Neural cell (in vitro differentiated cells): ENCODE measurements around the gene KRT38. TPM values are rescaled to one million over a fixed set of nuclear protein-coding genes. Genes with fewer than 3 reads are reported as not detected.
"Not testable (repeated sequence)": the region's sequence is repeated elsewhere in the genome, so short reads cannot be mapped to it uniquely, and the experiment has no call there.

Source experiments
- H2AFZ ChIP-seq: fragments of 200-600, 300-800 bp; sonication (generic), shearing (Covaris generic); 2 replicates; pipeline ENCODE4 v1.6.0; 2014; ENCODE audit warnings: low read depth, mild to moderate bottlenecking, antibody characterized with exemption, low read length, moderate library complexity
- H3F3A ChIP-seq: fragments of 200-600 bp; shearing (Covaris generic); 2 replicates; pipeline ENCODE4 v1.6.1; 2016; ENCODE audit warnings: mild to moderate bottlenecking, moderate library complexity, mixed read lengths, antibody characterized with exemption, low read length; ENCODE audit not compliant: insufficient read depth, poor library complexity, severe bottlenecking
- H3K27ac ChIP-seq: fragments of 200-600, 300-800 bp; sonication (generic), shearing (Covaris generic); 2 replicates; pipeline ENCODE4 v1.5.1; 2014; ENCODE audit warnings: mild to moderate bottlenecking, low read length, moderate library complexity
- H3K27me3 ChIP-seq: fragments of 300-800, 200-600 bp; sonication (generic), shearing (Covaris generic); 2 replicates; pipeline ENCODE4 v1.6.0; 2014; ENCODE audit warnings: mild to moderate bottlenecking, low read depth, low read length, moderate library complexity; ENCODE audit not compliant: insufficient read depth
- H3K36me3 ChIP-seq: fragments of 300-800, 200-600 bp; sonication (generic), shearing (Covaris generic); 2 replicates; pipeline ENCODE4 v1.5.1; 2014; ENCODE audit warnings: mild to moderate bottlenecking, antibody characterized with exemption, low read length, moderate library complexity; ENCODE audit not compliant: insufficient read depth
- H3K4me2 ChIP-seq: fragments of 300-800, 200-600 bp; sonication (generic), shearing (Covaris generic); 2 replicates; pipeline ENCODE4 v1.6.0; 2014; ENCODE audit warnings: mild to moderate bottlenecking, low read length
- H3K4me3 ChIP-seq: fragments of 300-800, 200-600 bp; sonication (generic), shearing (Covaris generic); 2 replicates; pipeline ENCODE4 v1.5.1; 2014; ENCODE audit warnings: mild to moderate bottlenecking, low read length, moderate library complexity
- H3K79me2 ChIP-seq: fragments of 200-600 bp; shearing (Covaris generic); replicated peaks from 2 replicates; pipeline ENCODE4 v1.6.0; 2014; ENCODE audit warnings: mild to moderate bottlenecking, low read length, moderate library complexity; ENCODE audit not compliant: insufficient read depth
- H3K9ac ChIP-seq: fragments of 300-800, 200-600 bp; sonication (generic), shearing (Covaris generic); 2 replicates; pipeline ENCODE4 v1.6.1; 2016; ENCODE audit warnings: mild to moderate bottlenecking, low read length, mixed read lengths
- H3K9me2 ChIP-seq: fragments of 200-600 bp; shearing (Covaris generic); 2 replicates; pipeline ENCODE4 v1.6.1; 2016; ENCODE audit warnings: mild to moderate bottlenecking, low read length, mixed read lengths; ENCODE audit not compliant: insufficient read depth
- H3K9me3 ChIP-seq: fragments of 200-600, 300-800 bp; sonication (generic), shearing (Covaris generic); 2 replicates; pipeline ENCODE4 v1.6.1; 2016; ENCODE audit warnings: mild to moderate bottlenecking, mixed run types, low read length, moderate library complexity, mixed read lengths
- H4K20me1 ChIP-seq: fragments of 200-600 bp; shearing (Covaris generic); 2 replicates; pipeline ENCODE4 v1.6.1; 2016; ENCODE audit warnings: mild to moderate bottlenecking, mixed run types; ENCODE audit not compliant: insufficient read depth
- EP300 ChIP-seq: fragments of 450-650 bp; conservative IDR thresholded peaks from 2 replicates; pipeline ENCODE4 v1.6.1; 2014; ENCODE audit warnings: antibody characterized with exemption, mild to moderate bottlenecking, moderate library complexity; ENCODE audit not compliant: poor library complexity, severe bottlenecking
- EZH2 ChIP-seq: fragments of 200-600, 300-800 bp; shearing (Covaris generic), sonication (generic); IDR thresholded peaks from 2 replicates; pipeline ENCODE4 v1.6.1; 2014; ENCODE audit warnings: antibody characterized with exemption, low read length, borderline replicate concordance, mild to moderate bottlenecking; ENCODE audit not compliant: insufficient read depth, poor library complexity, severe bottlenecking
- MXI1 ChIP-seq: fragments of 450-650 bp; conservative IDR thresholded peaks from 2 replicates; pipeline ENCODE4 v1.6.1; 2014; ENCODE audit warnings: antibody characterized with exemption, mild to moderate bottlenecking; ENCODE audit not compliant: poor library complexity, severe bottlenecking
- POLR2AphosphoS5 ChIP-seq: IDR thresholded peaks from 2 replicates; pipeline ENCODE4 v1.6.1; 2012
- RAD21 ChIP-seq: fragments of 450-650 bp; conservative IDR thresholded peaks from 2 replicates; pipeline ENCODE4 v1.6.1; 2014; ENCODE audit warnings: antibody characterized with exemption, mild to moderate bottlenecking, moderate library complexity
- SMC3 ChIP-seq: fragments of 450-650 bp; conservative IDR thresholded peaks from 2 replicates; pipeline ENCODE4 v1.6.1; 2014; ENCODE audit warnings: antibody characterized with exemption, mild to moderate bottlenecking, moderate library complexity; ENCODE audit not compliant: poor library complexity
- TAF1 ChIP-seq: IDR thresholded peaks from 2 replicates; pipeline ENCODE4 v1.6.1; 2012; ENCODE audit warnings: low read depth
- polyA plus RNA-seq: library from polyadenylated mRNA; depleted of rRNA; stranded (reverse); fragments of >200 nt; gene quantifications from 2 replicates; pipeline ENCODE4 v1.2.3, GENCODE V29; 2014
- TF ChIP-seq, protein P1 (sequence below): fragments of 450-650 bp; IDR thresholded peaks from 2 replicates; pipeline ENCODE4 v1.5.1; 2014; ENCODE audit warnings: antibody characterized with exemption, mild to moderate bottlenecking, moderate library complexity; ENCODE audit not compliant: poor library complexity, severe bottlenecking
- TF ChIP-seq, protein P2 (sequence below): IDR thresholded peaks from 2 replicates; pipeline ENCODE4 v1.6.1; 2012; ENCODE audit warnings: borderline replicate concordance

KRT38 gene
- polyA plus RNA-seq, 1 donor from 2014 or later: not detected

DNA sequence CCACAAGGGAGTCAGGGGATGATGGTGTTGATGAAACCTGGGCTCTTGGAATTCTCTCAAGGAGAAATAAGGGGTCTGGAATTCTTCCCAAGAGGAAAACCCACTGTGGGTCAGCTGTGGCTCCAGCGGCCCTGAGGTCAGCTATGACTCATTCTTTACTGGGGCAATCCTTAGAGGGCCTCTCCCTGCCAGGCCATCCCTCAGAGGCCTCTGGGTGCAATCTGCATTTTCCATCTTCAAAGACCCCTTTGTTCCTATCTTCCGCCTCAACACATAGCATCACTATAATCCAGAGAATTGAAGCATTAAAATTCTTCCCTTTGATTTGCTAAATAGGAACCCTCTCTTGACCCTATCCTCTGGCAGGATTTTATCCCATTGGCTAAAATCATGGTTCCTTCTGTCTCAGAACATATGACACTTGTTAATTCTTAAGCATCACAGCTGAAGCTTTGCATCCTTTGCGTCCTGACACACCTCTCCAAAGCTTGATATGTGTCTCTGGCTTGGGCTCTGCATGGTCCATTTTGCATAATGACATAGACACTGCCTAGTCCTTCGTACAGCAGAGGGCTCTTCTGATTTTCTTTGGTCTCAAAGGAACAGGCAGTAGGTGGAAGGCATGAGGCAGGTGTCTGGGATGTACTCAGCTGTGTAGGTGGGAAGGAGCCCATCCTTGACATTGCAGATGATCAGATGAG, 12.0 kb downstream of the KRT38 start:
- TF ChIP-seq TAF1 (no peak), EZH2 (no peak)
- H3F3A ChIP-seq: no peaks in the 10 kb centered on the region

DNA sequence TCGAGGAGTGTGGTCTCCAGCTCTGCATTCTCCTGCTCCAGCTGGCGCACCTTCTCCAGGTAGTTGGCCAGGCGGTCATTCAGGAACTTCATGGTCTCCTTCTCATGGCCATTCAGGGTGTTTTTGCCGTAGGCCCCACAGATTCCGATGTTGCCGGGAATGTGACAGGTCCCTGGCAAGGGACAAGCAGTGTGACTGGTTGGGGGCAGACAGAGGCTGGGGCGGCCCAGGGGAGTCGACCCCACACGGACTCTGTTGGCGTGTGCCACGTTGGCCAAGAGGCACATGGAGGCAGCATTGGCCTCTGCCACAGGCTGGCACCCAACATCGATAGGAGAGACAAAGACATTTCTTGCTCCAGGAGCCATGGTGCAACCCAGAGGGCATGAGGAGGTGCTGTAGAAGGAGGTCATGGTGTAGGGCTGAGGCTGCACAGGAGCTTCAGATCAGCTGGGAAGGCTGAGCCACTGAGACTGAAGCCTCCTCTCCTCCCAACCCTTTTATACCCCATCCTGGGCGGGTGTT, 16.6 kb downstream of the KRT38 start, which contains the start of gene KRT37:
Gene KRT37 (minus strand): TSS at position 475 of the 525 bp plus-strand sequence. CDS start 62 bp downstream, at position 413.
- Histone ChIP-seq H3K36me3 (no peaks in the 10 kb centered on the region), H3K27me3 (no peaks in the 10 kb centered on the region), H3F3A (no peaks in the 10 kb centered on the region), H3K4me2 (no peak within 1 kb of the TSS), H3K79me2 (no peaks in the 10 kb centered on the region), H3K9me2 (no peaks in the 10 kb centered on the region), H3K9ac (no peak within 1 kb of the TSS), H2AFZ (no peak within 1 kb of the TSS), H4K20me1 (no peaks in the 10 kb centered on the region), H3K9me3 (no peaks in the 10 kb centered on the region), H3K27ac (no peak within 1 kb of the TSS), H3K4me3 (no peak within 1 kb of the TSS)
- TF ChIP-seq EP300 (no peak), MXI1 (no peak), RAD21 (no peak), POLR2AphosphoS5 (no peak), TAF1 (no peak), EZH2 (no peak), SMC3 (no peak)
- TF ChIP-seq, protein P1, sequence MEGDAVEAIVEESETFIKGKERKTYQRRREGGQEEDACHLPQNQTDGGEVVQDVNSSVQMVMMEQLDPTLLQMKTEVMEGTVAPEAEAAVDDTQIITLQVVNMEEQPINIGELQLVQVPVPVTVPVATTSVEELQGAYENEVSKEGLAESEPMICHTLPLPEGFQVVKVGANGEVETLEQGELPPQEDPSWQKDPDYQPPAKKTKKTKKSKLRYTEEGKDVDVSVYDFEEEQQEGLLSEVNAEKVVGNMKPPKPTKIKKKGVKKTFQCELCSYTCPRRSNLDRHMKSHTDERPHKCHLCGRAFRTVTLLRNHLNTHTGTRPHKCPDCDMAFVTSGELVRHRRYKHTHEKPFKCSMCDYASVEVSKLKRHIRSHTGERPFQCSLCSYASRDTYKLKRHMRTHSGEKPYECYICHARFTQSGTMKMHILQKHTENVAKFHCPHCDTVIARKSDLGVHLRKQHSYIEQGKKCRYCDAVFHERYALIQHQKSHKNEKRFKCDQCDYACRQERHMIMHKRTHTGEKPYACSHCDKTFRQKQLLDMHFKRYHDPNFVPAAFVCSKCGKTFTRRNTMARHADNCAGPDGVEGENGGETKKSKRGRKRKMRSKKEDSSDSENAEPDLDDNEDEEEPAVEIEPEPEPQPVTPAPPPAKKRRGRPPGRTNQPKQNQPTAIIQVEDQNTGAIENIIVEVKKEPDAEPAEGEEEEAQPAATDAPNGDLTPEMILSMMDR: no peak
- TF ChIP-seq, protein P2, sequence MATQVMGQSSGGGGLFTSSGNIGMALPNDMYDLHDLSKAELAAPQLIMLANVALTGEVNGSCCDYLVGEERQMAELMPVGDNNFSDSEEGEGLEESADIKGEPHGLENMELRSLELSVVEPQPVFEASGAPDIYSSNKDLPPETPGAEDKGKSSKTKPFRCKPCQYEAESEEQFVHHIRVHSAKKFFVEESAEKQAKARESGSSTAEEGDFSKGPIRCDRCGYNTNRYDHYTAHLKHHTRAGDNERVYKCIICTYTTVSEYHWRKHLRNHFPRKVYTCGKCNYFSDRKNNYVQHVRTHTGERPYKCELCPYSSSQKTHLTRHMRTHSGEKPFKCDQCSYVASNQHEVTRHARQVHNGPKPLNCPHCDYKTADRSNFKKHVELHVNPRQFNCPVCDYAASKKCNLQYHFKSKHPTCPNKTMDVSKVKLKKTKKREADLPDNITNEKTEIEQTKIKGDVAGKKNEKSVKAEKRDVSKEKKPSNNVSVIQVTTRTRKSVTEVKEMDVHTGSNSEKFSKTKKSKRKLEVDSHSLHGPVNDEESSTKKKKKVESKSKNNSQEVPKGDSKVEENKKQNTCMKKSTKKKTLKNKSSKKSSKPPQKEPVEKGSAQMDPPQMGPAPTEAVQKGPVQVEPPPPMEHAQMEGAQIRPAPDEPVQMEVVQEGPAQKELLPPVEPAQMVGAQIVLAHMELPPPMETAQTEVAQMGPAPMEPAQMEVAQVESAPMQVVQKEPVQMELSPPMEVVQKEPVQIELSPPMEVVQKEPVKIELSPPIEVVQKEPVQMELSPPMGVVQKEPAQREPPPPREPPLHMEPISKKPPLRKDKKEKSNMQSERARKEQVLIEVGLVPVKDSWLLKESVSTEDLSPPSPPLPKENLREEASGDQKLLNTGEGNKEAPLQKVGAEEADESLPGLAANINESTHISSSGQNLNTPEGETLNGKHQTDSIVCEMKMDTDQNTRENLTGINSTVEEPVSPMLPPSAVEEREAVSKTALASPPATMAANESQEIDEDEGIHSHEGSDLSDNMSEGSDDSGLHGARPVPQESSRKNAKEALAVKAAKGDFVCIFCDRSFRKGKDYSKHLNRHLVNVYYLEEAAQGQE: no peak

More for the DNA sequence above, 12.0 kb downstream of the KRT38 start:
- Histone ChIP-seq H3K27me3 (no peaks in the 10 kb centered on the region), H3K9me3 (no peaks in the 10 kb centered on the region), H2AFZ (no peak overlapping the region), H3K9ac (no peak overlapping the region), H3K27ac (no peak overlapping the region), H3K4me2 (no peak overlapping the region), H3K9me2 (no peaks in the 10 kb centered on the region), H3K4me3 (no peak overlapping the region), H3K79me2 (no peaks in the 10 kb centered on the region), H4K20me1 (no peaks in the 10 kb centered on the region), H3K36me3 (no peaks in the 10 kb centered on the region)

DNA sequence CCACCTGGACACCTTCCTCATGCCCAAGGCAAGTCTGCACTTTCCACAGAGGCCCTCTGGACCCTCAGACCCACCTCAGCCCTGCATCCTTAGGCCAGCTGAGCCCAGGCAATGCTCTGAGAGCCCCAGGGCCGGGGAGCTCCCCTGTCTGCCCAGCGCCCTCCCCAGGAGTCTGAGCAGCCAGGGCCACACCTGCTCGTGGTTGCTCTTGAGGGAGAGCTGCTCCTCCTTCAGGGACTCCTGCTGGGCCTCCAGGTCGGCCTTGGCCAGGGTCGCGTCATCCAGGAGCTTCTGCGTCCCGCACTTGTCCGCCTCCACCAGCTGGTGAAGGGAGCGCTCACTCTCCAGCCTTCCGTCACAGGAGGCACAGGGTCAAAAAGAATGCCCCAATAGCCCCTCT, 18.2 kb downstream of the KRT38 start:
- not testable (repeated sequence) for H3K27me3 ChIP-seq, H3K9me3 ChIP-seq, H3K36me3 ChIP-seq, H3K79me2 ChIP-seq, H3K4me3 ChIP-seq, H4K20me1 ChIP-seq, H3K27ac ChIP-seq, H3K9ac ChIP-seq, H3K4me2 ChIP-seq, H3K9me2 ChIP-seq, H3F3A ChIP-seq, H2AFZ ChIP-seq
